Left colon (tissue), 2 donors: Measurements from ENCODE around the gene TAF10. TPM values are rescaled to one million over a fixed set of nuclear protein-coding genes. Genes with fewer than 3 reads are reported as not detected.

Experiments used
- ATAC-seq: fragments of 200-7000 bp; cut with Tn5 transposase; one replicate; pipeline ENCODE4 v1.9.1; 2020; ENCODE audit warnings: mild to moderate bottlenecking, moderate library complexity
- DNase-seq, 2 donors: peaks; one replicate each; pipeline ENCODE4 v3.0.0-alpha.2; 2020
- intact Hi-C, 2 donors: fragments of 100-400 bp; cut with DNase I in 1 of 2; cut with micrococcal nuclease in 1 of 2; formaldehyde crosslinking; loops; one replicate each; pipeline versions ENCODE4 v1.11.2 to v1.14.0; 2022; cut with DNase I, micrococcal nuclease
- total RNA-seq, 2 donors: library from RNA; stranded (reverse); fragmentation: NEBNext Ultra II Directional; extraction: Animal tissue kit (Norgen Biotek cat#: 25700); gene quantifications; one replicate each; pipeline ENCODE4 v1.2.1, GENCODE V29; 2021
- donor health status: DM: no; HTN: no; CAD: no.
- donor health status: DM: yes; HTN: yes; CAD: no.

TAF10 gene
- total RNA-seq, 2 donors from 2014 or later, result 113 to 146 TPM

- intact Hi-C loops, result no loop called here
- ATAC-seq (no peak), DNase-seq (no peak)
Measured at GRCh38 chr11:6599449-6599848, 12.6 kb downstream of the TAF10 start.

- ATAC-seq, result no peak
- intact Hi-C loops, result no loop called here
- DNase-seq, result no peak
Measured at GRCh38 chr11:6598555-6598954, 13.5 kb downstream of the TAF10 start.

- intact Hi-C loops, result no loop called here
- no peak for DNase-seq
- ATAC-seq, result no peak
Measured at GRCh38 chr11:6596239-6596877, 15.7 kb downstream of the TAF10 start.

GRCh38 chr11:6594142-6594768, 17.8 kb downstream of the TAF10 start:
- no peak for DNase-seq
- intact Hi-C loops, result no loop called here
- ATAC-seq, result no peak

- ATAC-seq (no peak), DNase-seq (no peak)
- intact Hi-C loops, result no loop called here
Measured at GRCh38 chr11:6588018-6588417, 24.0 kb downstream of the TAF10 start.

- no peak for ATAC-seq
- DNase-seq, result peak in 1 of 2 donors; percentile 61
- intact Hi-C loops, result no loop called here
Measured at GRCh38 chr11:6587360-6587953, 24.6 kb downstream of the TAF10 start.

GRCh38 chr11:6586434-6587359, 25.3 kb downstream of the TAF10 start:
- DNase-seq (no peak), ATAC-seq (peak; percentile 9)
- intact Hi-C loops, result no loop called here

DNA sequence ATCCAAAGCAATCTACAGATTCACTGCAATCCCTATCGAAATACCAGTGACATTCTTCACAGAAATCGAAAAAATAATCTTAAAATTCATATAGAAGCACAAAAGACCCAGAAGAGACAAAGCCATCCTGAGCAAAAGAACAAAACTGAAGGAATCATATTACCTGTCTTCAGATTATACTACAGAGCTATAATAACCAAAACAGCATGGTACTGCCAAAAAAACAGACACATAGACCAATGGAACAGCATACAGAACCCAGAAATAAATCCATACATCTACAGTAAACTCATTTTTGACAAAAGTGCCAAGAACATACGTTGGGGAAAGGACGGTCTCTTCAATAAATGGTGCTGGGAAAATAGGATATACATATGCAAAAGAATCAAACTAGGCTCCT, 27.5 kb downstream of the TAF10 start:
- no peak for ATAC-seq
- no peak for DNase-seq
- intact Hi-C loops, result no loop called here

- intact Hi-C loops, result no loop called here
- DNase-seq (no peak), ATAC-seq (no peak)
Measured at GRCh38 chr11:6583584-6583983, 28.4 kb downstream of the TAF10 start.

GRCh38 chr11:6579681-6580080, 32.3 kb downstream of the TAF10 start:
- DNase-seq, result no peak
- intact Hi-C loops, result no loop called here

GRCh38 chr11:6578134-6578533, 33.9 kb downstream of the TAF10 start:
- ATAC-seq (no peak), DNase-seq (no peak)
- intact Hi-C loops, result no loop called here

More at GRCh38 chr11:6579681-6580080, 32.3 kb downstream of the TAF10 start:
- no peak for ATAC-seq

- intact Hi-C loops, result no loop called here
- DNase-seq, result no peak
- no peak for ATAC-seq
Measured at GRCh38 chr11:6576471-6577373, 35.3 kb downstream of the TAF10 start.

GRCh38 chr11:6574816-6575715, 37.0 kb downstream of the TAF10 start:
- ATAC-seq, result no peak
- no peak for DNase-seq
- intact Hi-C loops, result no loop called here

DNA sequence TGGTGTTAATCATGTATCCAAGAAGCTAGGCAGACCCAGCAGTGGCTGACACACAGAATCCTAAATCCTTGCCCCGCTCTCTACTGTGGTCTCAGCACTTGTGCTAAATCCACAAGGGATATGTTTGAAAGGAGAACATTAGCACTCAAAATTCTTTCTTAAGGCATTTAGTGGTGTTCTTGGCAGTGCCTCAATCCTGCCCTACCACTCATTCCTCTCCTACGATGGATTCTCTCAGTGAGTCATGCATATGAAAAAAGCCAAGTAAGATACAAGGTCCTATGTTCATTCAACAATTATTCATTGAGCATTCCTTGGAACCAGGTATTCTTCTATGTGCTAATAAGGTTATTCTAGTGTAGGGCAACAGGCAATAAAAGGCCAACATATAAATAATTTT, 39.8 kb downstream of the TAF10 start:
- ATAC-seq, result no peak
- DNase-seq, result no peak
- intact Hi-C loops, result no loop called here

GRCh38 chr11:6571434-6572008, 40.5 kb downstream of the TAF10 start:
- ATAC-seq, result no peak
- DNase-seq, result no peak
- intact Hi-C loops, result no loop called here

GRCh38 chr11:6570691-6571427, 41.2 kb downstream of the TAF10 start:
- no peak for DNase-seq
- no peak for ATAC-seq

GRCh38 chr11:6569706-6570105, 42.3 kb downstream of the TAF10 start:
- ATAC-seq (no peak), DNase-seq (no peak)
- intact Hi-C loops, result no loop called here

More at GRCh38 chr11:6570691-6571427, 41.2 kb downstream of the TAF10 start:
- intact Hi-C loops, result no loop called here
